Skeletal muscle satellite cell (primary cell): Measurements from ENCODE around the gene TTC7B.

Experiments
- H3K27me3 ChIP-seq: 2 replicates; pipeline ENCODE4 v1.7.0; 2013; ENCODE audit warnings: low read length; ENCODE audit not compliant: control insufficient read depth, insufficient read depth
- H3K36me3 ChIP-seq: 2 replicates; pipeline ENCODE4 v1.7.0; 2013; ENCODE audit warnings: mild to moderate bottlenecking, control low read depth, low read length; ENCODE audit not compliant: insufficient read depth
- H3K4me1 ChIP-seq: 2 replicates; pipeline ENCODE4 v1.7.0; 2013; ENCODE audit warnings: low read length; ENCODE audit not compliant: control insufficient read depth, insufficient read depth
- H3K4me2 ChIP-seq: 2 replicates; pipeline ENCODE4 v1.7.0; 2013; ENCODE audit warnings: mild to moderate bottlenecking, low read length
- H3K4me3 ChIP-seq: 2 replicates; pipeline ENCODE4 v1.7.0; 2013; ENCODE audit warnings: low read length
- H3K9ac ChIP-seq: 2 replicates; pipeline ENCODE4 v1.7.0; 2013; ENCODE audit warnings: mild to moderate bottlenecking, low read depth, low read length, moderate library complexity
- H3K9me3 ChIP-seq: replicated peaks from 2 replicates; pipeline ENCODE4 v1.7.0; 2013; ENCODE audit warnings: mild to moderate bottlenecking, control low read depth, low read length

TTC7B gene

DNA sequence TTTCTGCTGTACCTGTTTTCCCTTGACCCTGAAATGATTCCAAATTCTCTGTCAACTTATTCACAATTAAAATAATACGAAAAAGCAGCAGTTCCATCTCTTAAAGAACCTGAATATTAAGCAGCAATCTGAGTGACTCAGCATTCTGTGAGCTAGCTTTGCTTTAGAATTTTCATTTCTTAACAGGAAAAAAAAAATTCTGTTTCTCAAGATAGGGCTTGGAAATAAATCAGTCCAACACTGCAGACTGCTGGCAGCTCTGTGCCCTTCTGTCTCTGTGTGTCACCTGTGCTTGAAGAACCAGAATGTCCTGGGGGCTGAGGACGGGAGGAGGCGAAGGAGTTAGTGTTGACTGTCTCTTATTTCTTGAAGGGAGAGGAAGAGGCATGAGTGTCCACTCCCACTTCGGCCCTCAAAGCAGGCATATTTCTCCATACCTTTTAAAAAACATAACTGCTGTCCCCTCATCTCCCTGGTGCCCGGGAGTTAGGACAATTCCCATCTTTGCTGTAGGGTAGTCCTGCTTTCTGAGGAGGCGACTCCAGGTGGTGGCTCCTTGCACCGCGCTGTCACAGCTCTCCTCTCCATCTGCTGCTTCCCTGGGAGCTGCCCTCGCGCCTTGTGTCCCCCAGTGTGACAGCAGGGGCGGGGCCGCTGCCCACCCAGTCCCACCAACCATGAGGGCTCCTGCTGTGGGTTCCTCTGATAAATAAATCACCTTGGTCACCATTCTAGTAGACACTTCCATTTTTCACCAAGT, 216.3 kb downstream of the TTC7B start:
- H3K27me3 ChIP-seq: no peaks in the 10 kb centered on the region
- no peaks in the 10 kb centered on the region for H3K36me3 ChIP-seq
- no peak overlapping the region for H3K9ac ChIP-seq
- no peaks in the 10 kb centered on the region for H3K9me3 ChIP-seq
- no peak overlapping the region for H3K4me3 ChIP-seq
- H3K4me1 ChIP-seq: peaks cover 9% of the 10 kb centered on the region
- H3K4me2 ChIP-seq: peak overlapping the region; percentile 36

DNA sequence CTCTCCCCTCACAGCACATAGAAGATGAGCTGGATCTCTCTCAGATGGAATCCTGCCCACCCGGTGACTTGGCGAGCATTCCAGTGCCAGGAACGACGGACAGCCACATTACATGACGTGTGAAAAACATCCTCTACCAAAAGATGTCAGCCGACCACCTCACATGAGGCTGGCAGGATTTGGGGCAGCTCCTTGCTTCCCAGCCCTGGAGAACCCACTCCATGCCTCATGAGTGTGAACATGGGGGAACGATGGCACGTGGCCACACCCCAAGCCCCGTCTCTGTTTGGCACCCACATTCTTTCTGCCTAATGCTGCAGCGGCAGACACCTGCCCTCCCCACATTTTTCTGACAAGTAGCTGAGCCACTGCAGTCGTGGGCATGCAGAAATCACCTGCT, 216.9 kb downstream of the TTC7B start:
- H3K4me1 ChIP-seq: peaks cover 9% of the 10 kb centered on the region
- no peaks in the 10 kb centered on the region for H3K36me3 ChIP-seq
- H3K27me3 ChIP-seq: no peaks in the 10 kb centered on the region
- no peaks in the 10 kb centered on the region for H3K9me3 ChIP-seq
- no peak overlapping the region for H3K9ac ChIP-seq
- peak overlapping the region; percentile 36 for H3K4me2 ChIP-seq
- H3K4me3 ChIP-seq: no peak overlapping the region

DNA sequence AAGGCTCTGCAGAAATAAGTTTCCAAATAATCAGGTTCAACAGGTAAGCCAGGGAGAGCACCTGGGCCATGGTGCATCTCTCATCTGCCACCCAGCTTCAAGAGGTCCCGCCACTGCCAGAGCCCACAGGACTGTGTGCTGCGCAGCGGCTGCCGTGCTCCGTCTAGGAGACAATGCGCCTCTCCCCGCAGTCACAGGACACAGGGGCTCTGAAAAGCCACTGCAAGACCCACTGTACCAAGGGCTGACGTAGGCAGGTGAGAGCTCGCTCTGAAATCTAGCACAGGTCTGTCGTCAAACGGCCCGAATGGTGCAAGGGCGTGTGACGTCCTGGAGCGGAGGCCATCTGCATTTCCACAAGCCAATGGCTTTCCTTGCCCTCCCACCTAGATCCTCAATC, 218.3 kb downstream of the TTC7B start:
- no peaks in the 10 kb centered on the region for H3K36me3 ChIP-seq
- H3K4me3 ChIP-seq: no peak overlapping the region
- no peak overlapping the region for H3K9ac ChIP-seq
- H3K4me1 ChIP-seq: peaks cover 9% of the 10 kb centered on the region
- H3K4me2 ChIP-seq: no peak overlapping the region
- H3K27me3 ChIP-seq: no peaks in the 10 kb centered on the region
- H3K9me3 ChIP-seq: no peaks in the 10 kb centered on the region

DNA sequence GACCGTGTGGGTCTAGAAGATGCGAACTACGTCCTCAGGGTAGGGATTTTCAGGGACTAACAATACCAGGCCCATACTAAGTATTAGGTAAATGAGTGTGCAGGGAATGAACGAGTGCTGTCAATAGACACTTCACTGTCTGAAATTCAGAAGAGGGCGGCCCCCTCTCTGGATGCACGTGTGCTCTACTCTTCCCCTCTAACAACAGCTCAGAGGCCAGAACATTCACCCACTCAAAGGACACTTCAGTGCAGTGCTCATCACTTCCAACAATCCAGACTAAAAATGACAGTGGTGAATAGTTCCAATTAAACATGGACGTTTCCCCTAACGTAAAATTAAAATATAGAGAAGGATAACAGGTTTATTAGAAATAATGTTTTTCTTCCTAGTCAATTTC, 219.5 kb downstream of the TTC7B start:
- Histone ChIP-seq H3K36me3 (no peaks in the 10 kb centered on the region), H3K4me1 (peaks cover 9% of the 10 kb centered on the region), H3K27me3 (no peaks in the 10 kb centered on the region), H3K9me3 (no peaks in the 10 kb centered on the region), H3K9ac (no peak overlapping the region), H3K4me2 (no peak overlapping the region), H3K4me3 (no peak overlapping the region)

- Histone ChIP-seq H3K4me2 (no peak overlapping the region), H3K9me3 (no peaks in the 10 kb centered on the region), H3K27me3 (no peaks in the 10 kb centered on the region), H3K9ac (no peak overlapping the region), H3K36me3 (no peaks in the 10 kb centered on the region), H3K4me3 (no peak overlapping the region), H3K4me1 (no peaks in the 10 kb centered on the region)
Measured at GRCh38 chr14:90593254-90594040, 222.8 kb downstream of the TTC7B start.

DNA sequence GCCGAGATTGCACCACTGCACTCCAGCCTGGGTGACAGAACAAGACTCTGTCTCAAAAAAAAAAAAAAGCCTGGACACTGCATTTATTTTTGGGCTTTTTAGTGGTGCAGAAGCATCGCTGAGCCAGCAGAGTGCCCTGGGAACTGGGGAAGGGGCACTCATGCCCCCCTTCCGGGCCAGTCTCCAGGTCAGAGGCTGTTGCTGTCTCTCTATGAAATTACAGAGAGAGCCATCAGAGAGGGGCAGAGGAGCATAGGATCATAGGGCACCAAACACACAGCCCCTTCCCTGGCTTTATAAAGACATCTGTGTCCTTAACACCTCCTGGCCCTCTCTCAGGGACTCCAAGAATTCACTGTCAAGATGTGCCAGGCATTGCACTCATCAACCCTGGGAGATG, 223.6 kb downstream of the TTC7B start:
- Histone ChIP-seq H3K4me3 (no peak overlapping the region), H3K36me3 (no peaks in the 10 kb centered on the region), H3K4me2 (no peak overlapping the region), H3K27me3 (no peaks in the 10 kb centered on the region), H3K4me1 (no peaks in the 10 kb centered on the region), H3K9ac (no peak overlapping the region), H3K9me3 (no peaks in the 10 kb centered on the region)

GRCh38 chr14:90587918-90588317, 228.3 kb downstream of the TTC7B start:
- no peaks in the 10 kb centered on the region for H3K27me3 ChIP-seq
- no peak overlapping the region for H3K9ac ChIP-seq
- H3K4me2 ChIP-seq: no peak overlapping the region
- no peaks in the 10 kb centered on the region for H3K36me3 ChIP-seq
- H3K4me3 ChIP-seq: no peak overlapping the region
- H3K9me3 ChIP-seq: no peaks in the 10 kb centered on the region
- H3K4me1 ChIP-seq: no peaks in the 10 kb centered on the region

- Histone ChIP-seq H3K9ac (no peak overlapping the region), H3K4me1 (no peaks in the 10 kb centered on the region), H3K4me2 (no peak overlapping the region), H3K9me3 (no peaks in the 10 kb centered on the region), H3K36me3 (no peaks in the 10 kb centered on the region), H3K27me3 (no peaks in the 10 kb centered on the region), H3K4me3 (no peak overlapping the region)
Measured at GRCh38 chr14:90587252-90587910, 228.8 kb downstream of the TTC7B start.

DNA sequence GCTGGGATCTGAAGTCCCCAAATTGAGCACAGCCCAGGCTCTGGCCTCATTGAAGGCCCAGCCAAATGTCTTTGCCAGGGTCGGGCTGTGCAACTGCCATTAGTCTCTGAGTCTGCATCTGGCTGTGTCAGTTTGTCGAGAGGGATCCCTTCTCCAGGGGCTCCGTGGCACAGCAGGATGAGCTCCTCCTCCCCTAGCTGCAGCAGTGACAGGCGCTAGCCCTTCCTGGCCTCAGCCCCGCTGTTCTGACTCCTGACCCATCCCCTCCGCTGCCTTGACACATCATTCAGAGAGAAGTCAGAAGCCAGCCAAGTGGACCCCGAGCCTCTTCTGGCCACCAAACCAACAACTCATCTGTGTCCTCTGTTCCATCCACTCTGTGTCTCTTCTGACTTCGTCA, 231.1 kb downstream of the TTC7B start:
- no peaks in the 10 kb centered on the region for H3K36me3 ChIP-seq
- no peak overlapping the region for H3K4me2 ChIP-seq
- no peak overlapping the region for H3K9ac ChIP-seq
- no peaks in the 10 kb centered on the region for H3K27me3 ChIP-seq
- no peaks in the 10 kb centered on the region for H3K9me3 ChIP-seq
- no peaks in the 10 kb centered on the region for H3K4me1 ChIP-seq
- no peak overlapping the region for H3K4me3 ChIP-seq

GRCh38 chr14:90583916-90584605, 232.2 kb downstream of the TTC7B start:
- Histone ChIP-seq H3K4me2 (no peak overlapping the region), H3K9ac (no peak overlapping the region), H3K4me3 (no peak overlapping the region), H3K4me1 (no peaks in the 10 kb centered on the region), H3K9me3 (no peaks in the 10 kb centered on the region), H3K27me3 (no peaks in the 10 kb centered on the region), H3K36me3 (no peaks in the 10 kb centered on the region)

- Histone ChIP-seq H3K27me3 (no peaks in the 10 kb centered on the region), H3K9me3 (no peaks in the 10 kb centered on the region), H3K4me3 (no peak overlapping the region), H3K9ac (no peak overlapping the region), H3K36me3 (no peaks in the 10 kb centered on the region), H3K4me2 (no peak overlapping the region), H3K4me1 (no peaks in the 10 kb centered on the region)
Measured at GRCh38 chr14:90583427-90583826, 232.8 kb downstream of the TTC7B start.
